GM19438 (cell line): ENCODE results near the gene ISCU.
"Not testable (repeated sequence)": the region's sequence is repeated elsewhere in the genome, so short reads cannot be mapped to it uniquely, and the experiment has no call there.

Experiments used
- ATAC-seq: cut with Tn5 transposase; IDR thresholded peaks from one replicate; pipeline ENCODE4 v1.9.1; 2021; ENCODE audit warnings: low read depth; ENCODE audit not compliant: unreplicated experiment

Gene ISCU

DNA sequence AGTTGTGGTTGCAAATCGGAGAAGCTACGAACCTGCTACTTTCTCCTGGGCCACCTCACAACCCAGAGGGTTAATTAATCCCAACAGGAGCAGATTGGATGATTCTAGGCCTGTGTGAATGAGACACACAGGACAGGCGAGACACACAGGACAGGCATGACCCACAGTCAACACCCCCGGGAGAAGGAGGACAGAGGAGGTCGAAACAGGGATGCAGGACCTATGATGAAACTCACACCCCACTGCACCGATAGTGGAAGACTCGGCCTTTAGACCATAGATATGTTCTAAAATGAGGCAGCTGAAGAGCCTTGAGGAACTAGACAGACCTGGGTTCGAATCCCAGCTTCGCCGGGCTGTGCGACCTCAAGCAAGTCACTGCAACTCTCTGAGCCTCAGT, 23.9 kb downstream of the ISCU start:
- no peak for ATAC-seq

DNA sequence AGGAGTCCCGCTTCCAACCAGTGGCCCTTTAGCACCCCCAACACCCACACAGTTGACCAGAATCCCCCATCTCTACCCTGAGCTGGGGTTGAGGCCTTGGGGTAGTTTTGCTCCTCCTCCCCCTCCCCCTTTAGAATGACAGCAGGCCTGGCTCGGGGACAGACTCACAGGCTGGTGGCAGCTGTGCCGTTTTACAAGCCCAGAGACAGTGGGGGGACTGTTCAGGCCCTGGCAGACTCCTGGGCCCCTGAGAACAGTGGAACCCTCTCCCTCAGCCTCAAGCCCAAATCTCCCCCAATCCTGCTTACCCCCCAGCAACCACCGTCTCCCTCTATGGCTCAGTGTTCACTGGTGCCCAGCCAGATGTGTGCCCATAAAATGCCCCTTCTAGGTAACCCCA, 25.4 kb downstream of the ISCU start:
- ATAC-seq: no peak

DNA sequence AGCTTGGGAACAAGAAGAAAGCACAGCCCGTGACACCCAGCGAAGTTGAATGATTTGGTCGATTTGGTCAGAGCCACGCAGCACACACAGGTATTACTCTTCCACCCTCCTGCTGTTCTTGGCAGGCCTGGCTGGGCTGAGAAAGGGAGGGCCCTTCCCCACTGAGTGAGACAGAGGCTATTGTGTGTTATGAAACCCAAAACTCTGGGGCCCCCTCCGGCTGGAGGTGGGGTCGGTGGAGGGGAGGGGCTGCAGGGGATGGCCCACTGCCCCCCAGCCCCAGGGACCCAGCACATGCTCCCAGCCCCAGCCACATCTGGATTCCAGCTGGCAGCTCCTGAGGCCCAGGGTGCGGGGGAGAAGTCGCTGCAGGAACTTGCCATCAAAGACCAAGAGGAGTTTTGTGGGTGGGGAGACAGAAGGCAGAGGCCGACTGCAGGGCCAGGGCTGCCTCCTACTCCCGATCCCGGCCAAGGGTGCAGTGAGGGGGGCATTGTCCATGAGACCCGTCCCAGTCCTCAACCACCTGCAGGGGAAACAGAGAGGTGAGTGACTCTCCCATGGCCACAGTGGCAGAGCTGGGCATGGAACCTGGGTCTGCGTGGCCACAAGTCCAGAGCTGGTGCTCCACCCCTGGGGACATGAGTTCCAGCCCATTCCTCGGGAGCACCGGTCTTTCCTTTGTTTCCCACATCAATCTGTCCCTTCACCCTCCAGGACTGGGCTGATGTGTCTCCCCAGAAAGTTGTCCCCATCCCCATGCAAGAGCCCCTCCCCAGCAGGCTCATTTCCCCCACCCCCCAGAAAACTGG, 26.8 kb downstream of the ISCU start:
- ATAC-seq: no peak

GRCh38 chr12:108589840-108590229, 27.4 kb downstream of the ISCU start:
- ATAC-seq: no peak

GRCh38 chr12:108590463-108590862, 28.1 kb downstream of the ISCU start:
- ATAC-seq: not testable (repeated sequence)

DNA sequence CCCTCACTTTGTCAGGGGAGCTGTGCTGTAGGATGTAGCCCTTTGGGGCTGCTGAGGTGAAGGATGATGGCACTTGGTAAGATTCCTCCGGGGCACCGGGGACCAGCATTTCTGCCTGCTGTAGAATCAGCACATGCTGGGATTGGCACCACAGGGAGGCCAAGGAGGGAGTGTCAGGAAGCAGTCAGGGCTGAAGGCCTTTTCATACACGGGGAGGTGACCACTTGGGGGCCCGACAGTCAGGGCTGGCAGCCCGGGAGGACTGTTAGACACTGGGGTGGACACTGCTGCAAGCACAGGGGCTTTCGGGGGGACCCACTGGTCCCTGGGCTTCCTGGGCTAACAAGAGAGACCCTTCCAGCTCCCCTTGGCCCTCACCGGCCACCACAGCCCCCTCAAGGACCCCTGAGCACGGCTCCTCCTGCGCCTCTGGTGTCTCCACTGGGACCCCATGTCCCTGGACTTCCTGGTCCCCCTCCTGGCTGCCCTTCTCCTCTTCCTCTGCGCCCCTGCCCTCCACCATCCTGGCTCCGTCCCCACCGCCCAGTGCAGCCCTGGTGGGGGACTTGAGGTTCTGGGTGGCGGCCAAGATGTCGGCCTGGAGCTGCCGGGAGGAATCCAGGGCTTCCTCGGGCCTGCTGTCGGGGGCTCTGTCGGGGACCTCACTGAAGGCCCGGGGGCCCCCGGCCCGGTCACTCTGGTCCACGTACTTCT, 29.0 kb downstream of the ISCU start:
- no peak for ATAC-seq

- no peak for ATAC-seq
Measured at GRCh38 chr12:108592033-108592909, 29.9 kb downstream of the ISCU start.

DNA sequence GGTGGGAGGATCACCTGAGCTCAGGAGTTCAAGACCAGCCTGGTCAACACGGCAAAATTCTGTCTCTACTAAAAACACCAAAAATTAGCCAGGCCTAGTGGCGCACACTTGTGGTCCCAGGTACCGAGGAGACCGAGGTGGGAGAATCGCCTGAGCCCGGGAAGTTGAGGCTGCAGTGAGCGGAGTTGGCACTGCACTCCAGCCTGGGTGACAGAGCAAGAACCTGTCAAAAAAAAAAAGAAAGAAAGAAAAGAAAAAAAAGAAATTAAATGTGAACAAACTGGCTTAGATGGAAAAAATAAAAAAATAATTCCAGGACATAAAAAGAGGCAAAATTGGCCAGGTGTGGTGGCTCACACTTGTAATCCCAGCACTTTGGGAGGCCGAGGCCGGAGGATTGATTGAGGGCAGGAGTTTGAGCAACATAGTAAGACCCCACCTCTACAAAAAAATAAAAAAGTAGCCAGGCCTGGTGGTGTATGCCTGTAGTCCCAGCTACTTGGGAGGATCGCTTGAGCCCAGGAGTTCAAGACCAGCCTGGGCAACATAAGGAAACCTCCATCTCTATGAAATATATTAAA, 32.0 kb downstream of the ISCU start:
- no peak for ATAC-seq

- no peak for ATAC-seq
Measured at GRCh38 chr12:108594960-108595710, 32.7 kb downstream of the ISCU start.

DNA sequence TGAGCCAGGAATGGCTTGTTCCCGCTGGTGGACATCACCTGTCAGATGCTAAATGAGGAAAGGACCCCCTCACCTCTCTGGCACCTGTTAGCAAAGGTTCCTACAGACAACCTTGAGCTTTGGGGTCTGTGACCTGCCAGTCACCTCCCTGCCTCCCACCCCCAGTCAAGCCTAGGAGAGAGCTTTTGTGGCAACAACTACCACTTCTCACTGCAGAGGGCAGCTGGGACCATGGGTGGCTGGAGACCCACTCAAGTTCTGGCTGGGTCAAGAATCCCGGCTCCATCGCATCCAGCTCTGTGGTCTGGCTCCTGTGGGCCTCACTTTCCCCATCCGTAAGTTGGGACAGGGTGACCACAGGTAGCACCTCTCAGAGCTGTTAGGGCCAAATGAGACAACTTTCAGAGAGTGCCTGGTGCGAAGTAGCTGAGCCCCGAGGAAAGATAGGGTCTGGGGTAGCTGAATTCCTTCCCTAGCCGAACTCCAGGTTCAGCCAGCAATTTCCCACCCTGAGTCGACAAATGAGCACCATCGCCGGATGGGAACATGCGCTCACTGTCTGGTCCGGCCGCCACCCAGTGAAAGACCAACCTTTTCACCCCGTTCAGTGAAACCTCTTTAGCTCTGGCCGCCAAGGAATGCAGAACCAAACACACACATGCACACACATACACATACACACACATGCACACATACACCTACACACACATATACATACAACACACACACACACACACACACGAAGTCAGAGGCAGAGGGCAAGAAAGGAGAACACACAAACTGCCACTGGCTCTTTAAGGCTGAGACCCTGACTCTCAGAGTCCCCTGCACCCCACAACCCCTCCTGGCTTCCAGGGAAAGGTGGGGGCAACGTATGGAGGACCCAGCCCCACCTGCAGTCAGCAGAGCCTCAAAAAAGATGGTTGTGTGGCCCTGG, 33.6 kb downstream of the ISCU start:
- ATAC-seq: no peak

GRCh38 chr12:108596854-108597558, 34.6 kb downstream of the ISCU start:
- ATAC-seq: no peak

- ATAC-seq: no peak
Measured at GRCh38 chr12:108597559-108598471, 35.4 kb downstream of the ISCU start, which contains the start of gene TMEM119. TSS of gene TMEM119 (minus strand) at chr12:108598084. CDS start at chr12:108592383, 5,701 bp downstream.

DNA sequence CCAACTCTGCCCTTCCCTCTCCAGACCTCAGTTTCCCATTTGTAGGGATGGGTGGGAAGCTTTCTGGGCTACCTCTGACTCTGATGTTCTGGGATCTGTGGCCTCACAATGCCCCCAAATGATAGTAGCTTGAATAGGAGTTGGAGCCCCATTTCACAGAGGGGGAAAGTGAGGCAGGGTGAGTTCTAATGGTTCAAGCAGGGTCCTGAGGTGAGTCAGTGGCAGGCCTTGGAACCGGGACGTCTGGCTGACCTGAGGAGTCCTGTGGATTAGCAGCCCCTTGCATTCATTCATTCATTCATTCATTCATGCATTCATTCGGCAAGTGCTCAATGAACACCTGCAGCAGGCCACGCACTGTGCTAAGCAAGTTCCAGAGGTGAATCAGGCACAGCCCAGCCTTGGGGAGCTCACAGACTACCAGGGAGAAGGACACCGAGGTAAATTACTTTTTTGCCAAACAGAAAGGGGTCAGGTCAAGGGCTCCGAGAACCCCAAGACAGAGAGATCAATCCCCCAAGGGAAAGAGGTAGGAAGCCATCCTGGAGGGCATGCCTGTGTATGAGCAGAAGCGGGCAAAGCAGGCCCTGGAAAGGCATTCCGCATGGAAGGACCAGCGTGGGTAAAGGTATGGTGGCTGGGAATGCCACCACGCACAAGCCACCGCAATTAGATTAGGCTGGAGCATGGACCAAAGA, 36.3 kb downstream of the ISCU start:
- ATAC-seq: no peak

DNA sequence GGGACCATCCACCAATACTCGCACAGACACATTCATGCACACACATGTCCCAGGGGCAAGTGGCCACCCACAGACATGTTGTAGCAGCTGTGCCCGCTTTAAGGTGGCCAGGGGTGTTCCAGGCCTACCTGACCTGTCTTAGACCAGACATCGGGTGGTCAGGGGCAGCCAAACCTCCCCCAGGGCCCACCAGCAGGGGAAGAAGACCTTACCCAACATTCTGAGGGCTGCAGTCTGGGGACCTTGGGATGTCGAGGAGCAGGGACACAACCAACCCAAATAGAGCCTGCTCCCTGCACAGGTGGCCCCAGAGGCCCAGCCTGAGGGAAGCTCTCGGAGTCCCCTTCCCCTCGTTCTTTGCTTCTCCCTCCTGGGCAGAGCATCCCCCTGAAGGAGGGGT, 37.1 kb downstream of the ISCU start:
- ATAC-seq: no peak

- no peak for ATAC-seq
Measured at GRCh38 chr12:108599948-108600701, 37.7 kb downstream of the ISCU start.

- no peak for ATAC-seq
Measured at GRCh38 chr12:108600702-108601007, 38.3 kb downstream of the ISCU start.
